Measurements from ENCODE around the gene OSTC. TPM values are rescaled to one million over a fixed set of nuclear protein-coding genes. Genes with fewer than 3 reads are reported as not detected.

Gene OSTC
- total RNA-seq, 2 donors from 2014 or later: 36.6 to 39.4 TPM

- no peaks in the 10 kb centered on the region for H3K9me3 ChIP-seq (ENCODE audit: control insufficient read depth, low read length, poor library complexity, severe bottlenecking)
- peak overlapping the region; percentile 60 for H3K27ac Mint-ChIP-seq
- no peak for ATAC-seq
- DNase-seq: no peak
- H3K27me3 Mint-ChIP-seq: no peaks in the 10 kb centered on the region
- no peaks in the 10 kb centered on the region for H3K36me3 Mint-ChIP-seq (ENCODE audit: low read depth)
- H3K4me1 Mint-ChIP-seq: no peaks in the 10 kb centered on the region
- H3K4me3 Mint-ChIP-seq: no peak overlapping the region
Observed at GRCh38 chr4:108681321-108681809, 31.0 kb downstream of the OSTC start.

GRCh38 chr4:108683479-108683878 is 33.1 kb downstream of the OSTC start:
- ATAC-seq (no peak), DNase-seq (no peak)
- Mint-ChIP-seq H3K27me3 (no peaks in the 10 kb centered on the region), H3K27ac (no peak overlapping the region), H3K36me3 (ENCODE audit: low read depth) (peaks cover 2% of the 10 kb centered on the region), H3K4me1 (peaks cover 4% of the 10 kb centered on the region), H3K4me3 (no peak overlapping the region)
- H3K9me3 ChIP-seq (ENCODE audit: control insufficient read depth, low read length, poor library complexity, severe bottlenecking): no peaks in the 10 kb centered on the region

GRCh38 chr4:108685036-108685686 is 34.8 kb downstream of the OSTC start:
- DNase-seq (no peak), ATAC-seq (no peak)
- no peaks in the 10 kb centered on the region for H3K27me3 Mint-ChIP-seq
- H3K4me1 Mint-ChIP-seq: peaks cover 4% of the 10 kb centered on the region
- no peaks in the 10 kb centered on the region for H3K9me3 ChIP-seq (ENCODE audit: control insufficient read depth, low read length, poor library complexity, severe bottlenecking)
- H3K27ac Mint-ChIP-seq: no peak overlapping the region
- H3K4me3 Mint-ChIP-seq: no peak overlapping the region
- peaks cover 2% of the 10 kb centered on the region for H3K36me3 Mint-ChIP-seq (ENCODE audit: low read depth)

- no peak for ATAC-seq
Observed at GRCh38 chr4:108690738-108691137, 40.3 kb downstream of the OSTC start.

GRCh38 chr4:108693211-108693610 is 42.8 kb downstream of the OSTC start:
- H3K4me3 Mint-ChIP-seq: no peak overlapping the region
- no peak for DNase-seq
- no peaks in the 10 kb centered on the region for H3K4me1 Mint-ChIP-seq
- H3K9me3 ChIP-seq (ENCODE audit: control insufficient read depth, low read length, poor library complexity, severe bottlenecking): no peaks in the 10 kb centered on the region
- H3K27ac Mint-ChIP-seq: no peak overlapping the region
- H3K36me3 Mint-ChIP-seq (ENCODE audit: low read depth): no peaks in the 10 kb centered on the region
- ATAC-seq: no peak
- H3K27me3 Mint-ChIP-seq: no peaks in the 10 kb centered on the region

More at GRCh38 chr4:108690738-108691137, 40.3 kb downstream of the OSTC start:
- peaks cover 4% of the 10 kb centered on the region for H3K4me1 Mint-ChIP-seq
- H3K4me3 Mint-ChIP-seq: no peak overlapping the region
- no peak for DNase-seq
- H3K27me3 Mint-ChIP-seq: no peaks in the 10 kb centered on the region
- H3K36me3 Mint-ChIP-seq (ENCODE audit: low read depth): peaks cover 2% of the 10 kb centered on the region
- no peak overlapping the region for H3K27ac Mint-ChIP-seq
- no peaks in the 10 kb centered on the region for H3K9me3 ChIP-seq (ENCODE audit: control insufficient read depth, low read length, poor library complexity, severe bottlenecking)

GRCh38 chr4:108693819-108694218 is 43.4 kb downstream of the OSTC start:
- Mint-ChIP-seq H3K4me3 (no peak overlapping the region), H3K36me3 (ENCODE audit: low read depth) (no peaks in the 10 kb centered on the region), H3K4me1 (no peaks in the 10 kb centered on the region), H3K27ac (no peak overlapping the region), H3K27me3 (no peaks in the 10 kb centered on the region)
- H3K9me3 ChIP-seq (ENCODE audit: control insufficient read depth, low read length, poor library complexity, severe bottlenecking): no peaks in the 10 kb centered on the region
- DNase-seq (no peak), ATAC-seq (no peak)

- Mint-ChIP-seq H3K4me1 (no peaks in the 10 kb centered on the region), H3K36me3 (ENCODE audit: low read depth) (no peaks in the 10 kb centered on the region), H3K27me3 (no peaks in the 10 kb centered on the region), H3K27ac (no peak overlapping the region), H3K4me3 (no peak overlapping the region)
- H3K9me3 ChIP-seq (ENCODE audit: control insufficient read depth, low read length, poor library complexity, severe bottlenecking): no peaks in the 10 kb centered on the region
- DNase-seq: no peak
- no peak for ATAC-seq
Observed at GRCh38 chr4:108694423-108694822, 44.0 kb downstream of the OSTC start.

- H3K27ac Mint-ChIP-seq: no peak overlapping the region
- peaks cover 3% of the 10 kb centered on the region for H3K4me1 Mint-ChIP-seq
- DNase-seq (no peak), ATAC-seq (no peak)
- no peaks in the 10 kb centered on the region for H3K9me3 ChIP-seq (ENCODE audit: control insufficient read depth, low read length, poor library complexity, severe bottlenecking)
- H3K27me3 Mint-ChIP-seq: no peaks in the 10 kb centered on the region
- no peak overlapping the region for H3K4me3 Mint-ChIP-seq
- no peaks in the 10 kb centered on the region for H3K36me3 Mint-ChIP-seq (ENCODE audit: low read depth)
Observed at GRCh38 chr4:108695062-108695461, 44.7 kb downstream of the OSTC start.

- ATAC-seq (no peak), DNase-seq (no peak)
- Mint-ChIP-seq H3K27me3 (no peaks in the 10 kb centered on the region), H3K36me3 (ENCODE audit: low read depth) (no peaks in the 10 kb centered on the region), H3K27ac (no peak overlapping the region), H3K4me1 (peaks cover 13% of the 10 kb centered on the region), H3K4me3 (no peak overlapping the region)
- no peaks in the 10 kb centered on the region for H3K9me3 ChIP-seq (ENCODE audit: control insufficient read depth, low read length, poor library complexity, severe bottlenecking)
Observed at GRCh38 chr4:108696160-108696559, 45.8 kb downstream of the OSTC start.

GRCh38 chr4:108700081-108700757 is 49.8 kb downstream of the OSTC start:
- H3K27me3 Mint-ChIP-seq: no peaks in the 10 kb centered on the region
- H3K27ac Mint-ChIP-seq: peak overlapping the region; percentile 85
- no peak for DNase-seq
- H3K9me3 ChIP-seq (ENCODE audit: control insufficient read depth, low read length, poor library complexity, severe bottlenecking): no peaks in the 10 kb centered on the region
- ATAC-seq: peak; percentile 72
- no peak overlapping the region for H3K4me3 Mint-ChIP-seq
- H3K36me3 Mint-ChIP-seq (ENCODE audit: low read depth): no peaks in the 10 kb centered on the region
- peaks cover 34% of the 10 kb centered on the region for H3K4me1 Mint-ChIP-seq

GRCh38 chr4:108702960-108703359 is 52.6 kb downstream of the OSTC start:
- no peaks in the 10 kb centered on the region for H3K27me3 Mint-ChIP-seq
- H3K36me3 Mint-ChIP-seq (ENCODE audit: low read depth): no peaks in the 10 kb centered on the region
- H3K4me1 Mint-ChIP-seq: peaks cover 34% of the 10 kb centered on the region
- peak overlapping the region; percentile 72 for H3K4me3 Mint-ChIP-seq
- H3K27ac Mint-ChIP-seq: peak overlapping the region; percentile 85
- DNase-seq (no peak), ATAC-seq (peak; percentile 62)
- no peaks in the 10 kb centered on the region for H3K9me3 ChIP-seq (ENCODE audit: control insufficient read depth, low read length, poor library complexity, severe bottlenecking)

GRCh38 chr4:108703370-108703769 is 53.0 kb downstream of the OSTC start:
- Mint-ChIP-seq H3K4me1 (peaks cover 34% of the 10 kb centered on the region), H3K4me3 (peak overlapping the region; percentile 72), H3K27ac (peak overlapping the region; percentile 85), H3K36me3 (ENCODE audit: low read depth) (no peaks in the 10 kb centered on the region), H3K27me3 (no peaks in the 10 kb centered on the region)
- ATAC-seq (no peak), DNase-seq (no peak)
- no peaks in the 10 kb centered on the region for H3K9me3 ChIP-seq (ENCODE audit: control insufficient read depth, low read length, poor library complexity, severe bottlenecking)

- no peaks in the 10 kb centered on the region for H3K9me3 ChIP-seq (ENCODE audit: control insufficient read depth, low read length, poor library complexity, severe bottlenecking)
- DNase-seq (no peak), ATAC-seq (no peak)
- H3K4me1 Mint-ChIP-seq: peaks cover 34% of the 10 kb centered on the region
- no peaks in the 10 kb centered on the region for H3K36me3 Mint-ChIP-seq (ENCODE audit: low read depth)
- peak overlapping the region; percentile 85 for H3K27ac Mint-ChIP-seq
- no peaks in the 10 kb centered on the region for H3K27me3 Mint-ChIP-seq
- no peak overlapping the region for H3K4me3 Mint-ChIP-seq
Observed at GRCh38 chr4:108703966-108704365, 53.6 kb downstream of the OSTC start.

GRCh38 chr4:108706289-108706688 is 55.9 kb downstream of the OSTC start:
- ATAC-seq (no peak), DNase-seq (no peak)
- no peak overlapping the region for H3K27ac Mint-ChIP-seq
- peaks cover 23% of the 10 kb centered on the region for H3K4me1 Mint-ChIP-seq
- H3K27me3 Mint-ChIP-seq: no peaks in the 10 kb centered on the region
- H3K4me3 Mint-ChIP-seq: no peak overlapping the region
- no peaks in the 10 kb centered on the region for H3K9me3 ChIP-seq (ENCODE audit: control insufficient read depth, low read length, poor library complexity, severe bottlenecking)
- no peaks in the 10 kb centered on the region for H3K36me3 Mint-ChIP-seq (ENCODE audit: low read depth)

Data from T-helper 17 cell (primary cell).